ENCODE data around the gene CCDC136.

The CCDC136 gene

GRCh38 chr7:128836729-128837348 lies 45.1 kb downstream of the CCDC136 start:
- H3K27me3 ChIP-seq (ENCODE audit: insufficient read depth, low read length): peaks cover 5% of the 10 kb centered on the region
- H3K9me2 ChIP-seq (ENCODE audit: low read depth, low read length): no peaks in the 10 kb centered on the region
- peaks cover 2% of the 10 kb centered on the region for H3K4me1 ChIP-seq (ENCODE audit: insufficient read depth, low read length, severe bottlenecking)
- H4K20me1 ChIP-seq (ENCODE audit: insufficient read depth, low read length): no peaks in the 10 kb centered on the region
- TF ChIP-seq EZH2 (IDR thresholded peaks at IDR 0.05; ENCODE audit: borderline replicate concordance, low read length) (no peak), CTCF (IDR thresholded peaks at IDR 0.05; ENCODE audit: low read length) (no peak)
- H3K27ac ChIP-seq (ENCODE audit: low read depth, low read length, poor library complexity, severe bottlenecking): no peak overlapping the region
- no peaks in the 10 kb centered on the region for H3K36me3 ChIP-seq (ENCODE audit: insufficient read depth, low read length)
- no peaks in the 10 kb centered on the region for H3K79me2 ChIP-seq (ENCODE audit: insufficient read depth, low read length)
- no peak overlapping the region for H2AFZ ChIP-seq (ENCODE audit: low read length)
- H3K4me3 ChIP-seq (ENCODE audit: low read depth, low read length, poor library complexity, severe bottlenecking): no peak overlapping the region
- no peaks in the 10 kb centered on the region for H3K9me3 ChIP-seq (ENCODE audit: low read length)
- no peaks in the 10 kb centered on the region for H3F3A ChIP-seq (ENCODE audit: insufficient read depth, low read length)
- H3K4me2 ChIP-seq (ENCODE audit: low read length): no peak overlapping the region
- H3K9ac ChIP-seq (ENCODE audit: low read length): no peak overlapping the region

GRCh38 chr7:128837521-128837921 lies 45.8 kb downstream of the CCDC136 start:
- H3K79me2 ChIP-seq (ENCODE audit: insufficient read depth, low read length): no peaks in the 10 kb centered on the region
- no peak overlapping the region for H3K4me3 ChIP-seq (ENCODE audit: low read depth, low read length, poor library complexity, severe bottlenecking)
- H3K9me3 ChIP-seq (ENCODE audit: low read length): no peaks in the 10 kb centered on the region
- H3K9ac ChIP-seq (ENCODE audit: low read length): no peak overlapping the region
- H2AFZ ChIP-seq (ENCODE audit: low read length): no peak overlapping the region
- H3K36me3 ChIP-seq (ENCODE audit: insufficient read depth, low read length): no peaks in the 10 kb centered on the region
- TF ChIP-seq CTCF (IDR thresholded peaks at IDR 0.05; ENCODE audit: low read length) (no peak), EZH2 (IDR thresholded peaks at IDR 0.05; ENCODE audit: borderline replicate concordance, low read length) (no peak)
- H3K27me3 ChIP-seq (ENCODE audit: insufficient read depth, low read length): peaks cover 5% of the 10 kb centered on the region
- no peaks in the 10 kb centered on the region for H3F3A ChIP-seq (ENCODE audit: insufficient read depth, low read length)
- H3K9me2 ChIP-seq (ENCODE audit: low read depth, low read length): no peaks in the 10 kb centered on the region
- no peaks in the 10 kb centered on the region for H4K20me1 ChIP-seq (ENCODE audit: insufficient read depth, low read length)
- no peak overlapping the region for H3K4me2 ChIP-seq (ENCODE audit: low read length)
- peaks cover 3% of the 10 kb centered on the region for H3K4me1 ChIP-seq (ENCODE audit: insufficient read depth, low read length, severe bottlenecking)
- no peak overlapping the region for H3K27ac ChIP-seq (ENCODE audit: low read depth, low read length, poor library complexity, severe bottlenecking)

GRCh38 chr7:128838109-128838779 lies 46.5 kb downstream of the CCDC136 start:
- Histone ChIP-seq H3K4me2 (ENCODE audit: low read length) (no peak overlapping the region), H3F3A (ENCODE audit: insufficient read depth, low read length) (no peaks in the 10 kb centered on the region), H3K27ac (ENCODE audit: low read depth, low read length, poor library complexity, severe bottlenecking) (no peak overlapping the region), H3K27me3 (ENCODE audit: insufficient read depth, low read length) (peaks cover 5% of the 10 kb centered on the region), H3K9me3 (ENCODE audit: low read length) (no peaks in the 10 kb centered on the region), H4K20me1 (ENCODE audit: insufficient read depth, low read length) (no peaks in the 10 kb centered on the region), H3K9ac (ENCODE audit: low read length) (no peak overlapping the region), H3K79me2 (ENCODE audit: insufficient read depth, low read length) (no peaks in the 10 kb centered on the region), H3K36me3 (ENCODE audit: insufficient read depth, low read length) (no peaks in the 10 kb centered on the region), H3K4me1 (ENCODE audit: insufficient read depth, low read length, severe bottlenecking) (peaks cover 3% of the 10 kb centered on the region), H3K4me3 (ENCODE audit: low read depth, low read length, poor library complexity, severe bottlenecking) (no peak overlapping the region), H2AFZ (ENCODE audit: low read length) (no peak overlapping the region), H3K9me2 (ENCODE audit: low read depth, low read length) (no peaks in the 10 kb centered on the region)
- no peak for TF ChIP-seq EZH2 (IDR thresholded peaks at IDR 0.05; ENCODE audit: borderline replicate concordance, low read length)
- no peak for TF ChIP-seq CTCF (IDR thresholded peaks at IDR 0.05; ENCODE audit: low read length)

Data from OCI-LY1 (cell line).